OCI-LY1 (cell line): ENCODE results near the gene ATF6B.

Source experiments
- EZH2 ChIP-seq: fragments of 200-600 bp; sonication (generic), shearing (Covaris generic); IDR thresholded peaks from 2 replicates; pipeline ENCODE4 v1.8.0; 2017; ENCODE audit warnings: borderline replicate concordance, mixed run types, mild to moderate bottlenecking, antibody characterized with exemption, low read length, moderate library complexity, mixed read lengths
- TF ChIP-seq, protein P1 (sequence below): fragments of 200-600 bp; sonication (generic), shearing (Covaris generic); IDR thresholded peaks from 2 replicates; pipeline ENCODE4 v1.5.1; 2017; ENCODE audit warnings: mild to moderate bottlenecking, antibody characterized with exemption, low read length, moderate library complexity, mixed read lengths

DNA sequence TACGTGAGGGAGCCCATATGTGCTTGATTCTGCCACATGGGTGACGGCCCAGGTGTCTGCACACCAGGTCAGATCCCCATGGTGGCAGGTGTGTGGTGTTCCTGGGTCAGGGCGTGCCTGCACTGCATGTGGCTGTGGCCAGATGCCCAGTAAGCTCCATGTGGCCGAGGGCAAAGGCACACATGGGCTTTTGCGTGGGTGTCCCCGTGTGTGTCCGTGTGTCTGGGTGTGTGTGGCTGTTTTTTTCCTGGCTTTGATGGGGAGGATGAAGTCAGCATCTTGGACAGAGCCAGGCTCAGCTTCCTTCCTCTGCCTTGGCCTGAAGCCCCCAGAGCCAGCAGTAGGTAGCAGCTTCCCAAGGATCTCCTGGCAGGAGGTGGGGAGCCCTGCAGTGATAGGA lies 17.4 kb downstream of the ATF6B start:
- TF ChIP-seq, protein P1, sequence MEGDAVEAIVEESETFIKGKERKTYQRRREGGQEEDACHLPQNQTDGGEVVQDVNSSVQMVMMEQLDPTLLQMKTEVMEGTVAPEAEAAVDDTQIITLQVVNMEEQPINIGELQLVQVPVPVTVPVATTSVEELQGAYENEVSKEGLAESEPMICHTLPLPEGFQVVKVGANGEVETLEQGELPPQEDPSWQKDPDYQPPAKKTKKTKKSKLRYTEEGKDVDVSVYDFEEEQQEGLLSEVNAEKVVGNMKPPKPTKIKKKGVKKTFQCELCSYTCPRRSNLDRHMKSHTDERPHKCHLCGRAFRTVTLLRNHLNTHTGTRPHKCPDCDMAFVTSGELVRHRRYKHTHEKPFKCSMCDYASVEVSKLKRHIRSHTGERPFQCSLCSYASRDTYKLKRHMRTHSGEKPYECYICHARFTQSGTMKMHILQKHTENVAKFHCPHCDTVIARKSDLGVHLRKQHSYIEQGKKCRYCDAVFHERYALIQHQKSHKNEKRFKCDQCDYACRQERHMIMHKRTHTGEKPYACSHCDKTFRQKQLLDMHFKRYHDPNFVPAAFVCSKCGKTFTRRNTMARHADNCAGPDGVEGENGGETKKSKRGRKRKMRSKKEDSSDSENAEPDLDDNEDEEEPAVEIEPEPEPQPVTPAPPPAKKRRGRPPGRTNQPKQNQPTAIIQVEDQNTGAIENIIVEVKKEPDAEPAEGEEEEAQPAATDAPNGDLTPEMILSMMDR, result no peak
- no peak for TF ChIP-seq EZH2
